GM21825 (cell line): ENCODE data around the gene FLYWCH1.
A peak's percentile ranks its signal among the peaks of the same experiment; 100 is the strongest.
"Not testable (repeated sequence)": the region's sequence is repeated elsewhere in the genome, so short reads cannot be mapped to it uniquely, and the experiment has no call there.

Source experiments
- ATAC-seq: cut with Tn5 transposase; IDR thresholded peaks from one replicate; pipeline ENCODE4 v1.9.1; 2021; ENCODE audit warnings: mild to moderate bottlenecking, moderate library complexity; ENCODE audit not compliant: unreplicated experiment

FLYWCH1 gene

DNA sequence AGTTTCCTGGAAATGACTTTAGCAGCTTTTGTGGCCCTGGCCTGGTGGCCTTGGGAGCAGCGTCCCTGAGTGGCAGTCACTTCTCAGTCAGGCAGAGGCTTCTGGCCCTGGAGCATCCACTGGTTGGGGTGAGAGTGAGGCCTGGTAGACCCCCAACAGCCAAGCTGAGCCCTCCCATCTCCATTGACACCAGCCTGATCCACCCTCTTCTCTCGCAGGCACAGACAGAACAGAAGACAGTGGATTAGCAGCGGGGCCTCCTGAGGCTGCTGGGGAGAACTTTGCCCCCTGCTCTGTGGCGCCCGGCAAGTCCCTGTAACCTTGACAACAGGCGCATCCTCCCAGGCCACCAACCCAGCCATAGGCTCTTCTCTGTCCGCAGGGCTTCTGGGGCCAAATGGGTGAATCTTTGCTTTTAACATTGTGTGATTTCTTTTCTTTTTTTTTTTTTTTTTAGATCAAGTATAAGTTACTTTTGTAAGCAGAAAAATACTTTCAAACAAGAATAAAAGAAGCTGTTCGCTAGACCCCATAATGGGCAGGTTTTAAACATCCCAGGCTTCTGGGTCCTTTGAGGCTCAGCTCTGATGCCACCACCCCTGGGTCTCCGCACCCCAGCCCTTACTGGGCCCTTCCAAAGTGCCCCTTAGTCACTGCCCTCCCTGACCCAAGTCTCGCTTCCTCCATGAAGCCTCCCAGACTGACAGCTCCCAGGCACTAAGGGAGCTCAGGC, 12.7 kb upstream of the FLYWCH1 start:
- no peak for ATAC-seq

GRCh38 chr16:2899564-2900072, 12.1 kb upstream of the FLYWCH1 start:
- ATAC-seq = no peak

- ATAC-seq = no peak
These were observed 11.1 kb upstream of the FLYWCH1 start for GRCh38 chr16:2900526-2901075.

GRCh38 chr16:2902337-2903130, 9.2 kb upstream of the FLYWCH1 start:
- ATAC-seq = no peak

DNA sequence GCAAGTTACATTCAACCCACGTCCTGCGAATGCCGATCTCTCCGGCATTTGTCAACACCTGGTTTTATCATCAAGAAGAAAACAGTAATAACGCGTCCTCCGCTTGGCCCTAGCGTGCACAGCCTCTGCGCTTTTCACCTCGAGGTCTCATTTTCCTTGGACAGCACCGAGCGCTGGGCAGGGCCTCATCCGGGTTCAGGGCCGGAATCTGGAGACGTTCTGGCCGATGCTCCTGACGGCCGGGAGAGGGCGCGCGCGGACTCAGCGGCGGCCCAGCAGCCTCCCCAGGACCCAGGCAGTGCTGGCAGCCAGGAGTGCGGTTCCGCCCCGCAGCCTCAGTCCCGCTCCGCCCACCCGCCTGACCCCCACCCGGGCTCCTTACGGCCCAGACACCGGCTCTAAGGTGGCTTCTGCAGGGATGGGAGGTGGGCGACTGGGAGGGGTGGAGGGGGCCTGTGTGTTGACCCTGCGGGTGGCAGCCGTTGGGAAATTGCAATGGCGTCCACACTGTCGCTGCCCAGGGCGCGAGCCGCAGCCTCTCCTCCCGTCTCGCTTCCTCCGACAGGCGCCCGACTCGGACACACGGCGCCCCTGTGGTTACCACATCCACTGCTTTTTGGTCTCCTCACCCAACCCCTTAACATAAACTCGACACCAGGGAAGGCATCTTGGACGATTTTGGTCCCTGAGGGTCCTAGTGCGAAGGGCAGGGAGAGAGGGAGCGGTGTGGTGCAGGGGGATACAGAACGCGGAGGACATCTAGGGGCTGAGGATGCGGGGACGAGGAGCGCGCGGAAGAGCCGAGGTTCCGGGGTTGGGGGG, 7.4 kb upstream of the FLYWCH1 start:
- ATAC-seq = peak; percentile 48

DNA sequence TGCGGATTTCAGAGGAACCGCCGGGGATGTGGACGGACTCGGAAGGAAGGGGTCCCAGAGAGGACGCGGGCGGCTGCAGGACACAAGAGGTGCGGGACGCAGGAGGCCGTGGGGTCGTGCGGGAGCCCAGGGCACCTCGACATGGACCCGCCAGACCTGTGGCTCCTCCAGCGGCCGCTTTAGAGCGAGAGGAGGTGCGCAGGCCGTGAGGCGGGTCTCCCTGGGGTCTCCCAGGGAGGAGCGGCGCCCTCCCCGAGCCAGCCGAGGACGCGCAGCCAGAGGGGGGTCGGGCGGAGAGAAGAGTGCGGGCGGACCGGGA, 6.8 kb upstream of the FLYWCH1 start:
- ATAC-seq = peak; percentile 20

DNA sequence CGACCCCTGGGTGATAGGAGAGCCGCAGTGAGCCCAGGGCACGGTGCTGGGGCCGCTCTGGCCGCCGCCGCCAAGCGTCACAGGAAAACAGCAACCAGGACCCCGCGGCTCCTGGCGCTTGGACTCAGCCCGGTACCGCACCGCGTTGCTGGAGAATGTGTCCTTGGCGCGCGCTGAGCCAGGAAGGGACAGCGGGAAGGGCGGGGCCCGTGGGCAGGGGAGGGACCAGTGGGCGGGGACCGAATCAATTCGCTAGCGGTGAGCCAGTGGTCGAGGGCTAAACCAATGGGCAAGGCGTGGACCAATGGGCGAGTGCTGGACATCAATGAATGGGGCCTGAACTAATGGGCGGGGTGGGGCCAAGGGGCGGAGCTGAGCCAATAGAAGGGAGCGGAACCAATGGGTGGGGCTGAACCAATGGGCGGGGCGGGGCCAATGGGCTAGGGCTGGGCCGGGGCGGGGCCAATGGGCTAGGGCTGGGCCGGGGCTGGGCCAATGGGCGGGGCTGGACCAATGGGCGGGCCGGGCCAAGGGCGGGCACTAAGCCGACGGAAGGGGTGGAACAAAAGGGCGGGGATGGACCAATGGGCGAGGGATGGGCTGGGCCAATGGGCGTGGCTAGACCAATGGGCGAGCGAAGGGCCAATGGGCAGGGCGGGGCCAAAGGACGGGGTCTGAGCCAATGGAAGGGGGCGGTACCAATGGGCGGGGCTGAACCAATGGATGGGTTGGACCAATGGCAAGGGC, 6.3 kb upstream of the FLYWCH1 start:
- peak; percentile 68 for ATAC-seq

- no peak for ATAC-seq
These were observed 5.7 kb upstream of the FLYWCH1 start for GRCh38 chr16:2905988-2906387.

- ATAC-seq = not testable (repeated sequence)
These were observed 4.5 kb upstream of the FLYWCH1 start for GRCh38 chr16:2907084-2907753.

GRCh38 chr16:2910441-2910969, 1.2 kb upstream of the FLYWCH1 start:
- no peak for ATAC-seq

GRCh38 chr16:2912330-2913199, 834 bp downstream of the FLYWCH1 start:
- peak; percentile 8 for ATAC-seq

GRCh38 chr16:2913603-2914002, 1.9 kb downstream of the FLYWCH1 start:
- no peak for ATAC-seq

GRCh38 chr16:2914233-2914632, 2.5 kb downstream of the FLYWCH1 start:
- ATAC-seq = no peak

DNA sequence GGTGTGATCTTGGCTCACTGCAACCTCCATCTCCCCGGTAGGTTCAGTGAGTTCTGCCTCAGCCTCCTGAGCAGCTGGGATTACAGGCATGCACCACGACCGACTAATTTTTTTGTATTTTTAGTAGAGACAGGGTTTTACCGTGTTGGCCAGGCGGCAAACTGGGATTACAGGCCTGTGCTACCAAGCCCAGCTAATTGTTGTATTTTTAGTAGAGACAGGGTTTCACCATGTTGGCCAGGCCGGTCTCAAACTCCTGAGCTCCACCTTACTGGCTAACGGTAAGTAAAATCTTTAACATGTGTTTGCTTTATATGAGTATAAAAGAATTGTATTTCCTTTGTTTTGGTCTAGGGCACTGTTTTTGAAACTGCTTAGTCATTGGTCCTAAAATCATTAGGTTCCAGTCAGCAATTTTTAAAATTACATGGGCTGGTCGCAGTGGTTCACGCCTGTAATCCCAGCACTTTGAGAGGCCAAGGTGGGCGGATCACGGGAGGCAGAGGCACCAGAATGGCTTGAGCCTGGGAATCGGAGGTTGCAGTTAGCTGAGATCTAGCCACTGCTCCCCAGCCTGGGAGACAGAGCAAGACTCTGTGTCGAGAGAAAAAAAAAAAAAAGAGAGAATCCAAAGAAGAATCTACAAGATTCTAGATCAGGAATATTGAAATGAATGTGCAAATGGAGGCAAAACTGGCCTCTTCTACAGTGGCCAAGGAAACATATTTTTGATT, 3.6 kb downstream of the FLYWCH1 start:
- ATAC-seq = no peak

GRCh38 chr16:2919511-2920255, 8.0 kb downstream of the FLYWCH1 start:
- no peak for ATAC-seq

- ATAC-seq = no peak
These were observed 11.8 kb downstream of the FLYWCH1 start for GRCh38 chr16:2923481-2923880.
